Measurements from ENCODE around the gene GRAMD2B. TPM values are rescaled to one million over a fixed set of nuclear protein-coding genes. Genes with fewer than 3 reads are reported as not detected.

GRAMD2B gene
- total RNA-seq, 1 experiment from 2014 or later: 4.1 TPM

DNA sequence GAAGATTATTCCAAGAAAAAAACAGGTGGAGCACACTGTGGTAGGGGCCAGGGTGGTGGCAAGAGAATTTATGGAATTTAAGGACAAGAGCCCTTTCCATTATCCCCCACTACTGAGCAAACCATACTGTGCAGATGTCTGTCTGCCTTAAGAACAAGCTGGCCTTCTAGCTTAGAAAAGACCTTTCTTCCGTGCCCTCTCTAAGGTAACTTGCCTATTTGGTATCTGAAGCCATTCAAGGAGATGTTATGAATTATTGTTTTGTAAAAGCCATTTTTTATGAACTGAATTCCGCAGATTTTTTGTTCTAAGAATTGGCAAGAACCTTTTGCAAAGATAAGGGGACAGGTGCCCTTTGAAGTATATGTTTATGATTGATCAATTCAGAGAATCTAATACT lies 20.9 kb downstream of the GRAMD2B start:
- TF ChIP-seq, protein P1, sequence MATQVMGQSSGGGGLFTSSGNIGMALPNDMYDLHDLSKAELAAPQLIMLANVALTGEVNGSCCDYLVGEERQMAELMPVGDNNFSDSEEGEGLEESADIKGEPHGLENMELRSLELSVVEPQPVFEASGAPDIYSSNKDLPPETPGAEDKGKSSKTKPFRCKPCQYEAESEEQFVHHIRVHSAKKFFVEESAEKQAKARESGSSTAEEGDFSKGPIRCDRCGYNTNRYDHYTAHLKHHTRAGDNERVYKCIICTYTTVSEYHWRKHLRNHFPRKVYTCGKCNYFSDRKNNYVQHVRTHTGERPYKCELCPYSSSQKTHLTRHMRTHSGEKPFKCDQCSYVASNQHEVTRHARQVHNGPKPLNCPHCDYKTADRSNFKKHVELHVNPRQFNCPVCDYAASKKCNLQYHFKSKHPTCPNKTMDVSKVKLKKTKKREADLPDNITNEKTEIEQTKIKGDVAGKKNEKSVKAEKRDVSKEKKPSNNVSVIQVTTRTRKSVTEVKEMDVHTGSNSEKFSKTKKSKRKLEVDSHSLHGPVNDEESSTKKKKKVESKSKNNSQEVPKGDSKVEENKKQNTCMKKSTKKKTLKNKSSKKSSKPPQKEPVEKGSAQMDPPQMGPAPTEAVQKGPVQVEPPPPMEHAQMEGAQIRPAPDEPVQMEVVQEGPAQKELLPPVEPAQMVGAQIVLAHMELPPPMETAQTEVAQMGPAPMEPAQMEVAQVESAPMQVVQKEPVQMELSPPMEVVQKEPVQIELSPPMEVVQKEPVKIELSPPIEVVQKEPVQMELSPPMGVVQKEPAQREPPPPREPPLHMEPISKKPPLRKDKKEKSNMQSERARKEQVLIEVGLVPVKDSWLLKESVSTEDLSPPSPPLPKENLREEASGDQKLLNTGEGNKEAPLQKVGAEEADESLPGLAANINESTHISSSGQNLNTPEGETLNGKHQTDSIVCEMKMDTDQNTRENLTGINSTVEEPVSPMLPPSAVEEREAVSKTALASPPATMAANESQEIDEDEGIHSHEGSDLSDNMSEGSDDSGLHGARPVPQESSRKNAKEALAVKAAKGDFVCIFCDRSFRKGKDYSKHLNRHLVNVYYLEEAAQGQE (IDR thresholded peaks at IDR 0.05; ENCODE audit: insufficient read depth in 1 of 2, low read depth in 2 of 2, low read length in 1 of 2): no peak
- no peak for TF ChIP-seq POLR2AphosphoS5 (IDR thresholded peaks at IDR 0.05; ENCODE audit: low read depth, low read length)
- TF ChIP-seq SIN3A (IDR thresholded peaks at IDR 0.05; ENCODE audit: borderline replicate concordance, insufficient read depth, low read depth, low read length): no peak
- TF ChIP-seq, protein P2, sequence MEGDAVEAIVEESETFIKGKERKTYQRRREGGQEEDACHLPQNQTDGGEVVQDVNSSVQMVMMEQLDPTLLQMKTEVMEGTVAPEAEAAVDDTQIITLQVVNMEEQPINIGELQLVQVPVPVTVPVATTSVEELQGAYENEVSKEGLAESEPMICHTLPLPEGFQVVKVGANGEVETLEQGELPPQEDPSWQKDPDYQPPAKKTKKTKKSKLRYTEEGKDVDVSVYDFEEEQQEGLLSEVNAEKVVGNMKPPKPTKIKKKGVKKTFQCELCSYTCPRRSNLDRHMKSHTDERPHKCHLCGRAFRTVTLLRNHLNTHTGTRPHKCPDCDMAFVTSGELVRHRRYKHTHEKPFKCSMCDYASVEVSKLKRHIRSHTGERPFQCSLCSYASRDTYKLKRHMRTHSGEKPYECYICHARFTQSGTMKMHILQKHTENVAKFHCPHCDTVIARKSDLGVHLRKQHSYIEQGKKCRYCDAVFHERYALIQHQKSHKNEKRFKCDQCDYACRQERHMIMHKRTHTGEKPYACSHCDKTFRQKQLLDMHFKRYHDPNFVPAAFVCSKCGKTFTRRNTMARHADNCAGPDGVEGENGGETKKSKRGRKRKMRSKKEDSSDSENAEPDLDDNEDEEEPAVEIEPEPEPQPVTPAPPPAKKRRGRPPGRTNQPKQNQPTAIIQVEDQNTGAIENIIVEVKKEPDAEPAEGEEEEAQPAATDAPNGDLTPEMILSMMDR (IDR thresholded peaks at IDR 0.05): no peak
- TF ChIP-seq TCF7L2 (IDR thresholded peaks at IDR 0.05; ENCODE audit: low read depth, low read length): no peak
- in situ Hi-C loops (cut with HindIII; ENCODE audit: low pct_unique_long_range_greater_than_20kb, low sequenced_read_pairs) (no loop called here), intact Hi-C loops (cut with micrococcal nuclease; ENCODE audit: unreplicated experiment) (no loop called here)
- Histone ChIP-seq H3K36me3 (ENCODE audit: control insufficient read depth, insufficient read depth, low read length) (no peaks in the 10 kb centered on the region), H3K27ac (ENCODE audit: low read length) (no peak overlapping the region), H3K27me3 (ENCODE audit: control insufficient read depth, insufficient read depth, low read length) (no peaks in the 10 kb centered on the region), H3K9me3 (ENCODE audit: control insufficient read depth, insufficient read depth, low read depth, low read length) (no peaks in the 10 kb centered on the region), H3K4me3 (ENCODE audit: low read depth in 2 of 2, low read length in 2 of 2) (no peak overlapping the region), H3K4me1 (ENCODE audit: control insufficient read depth, insufficient read depth, low read length) (no peaks in the 10 kb centered on the region)
- POLR2A ChIA-PET: no interaction called here
- no TSS peak for BruUV-seq (replicated peaks)
- no peak for ATAC-seq
- CTCF ChIA-PET: interaction anchor here (0.6 kb wide), 1 partner anchor 104 kb away, joined by 5 read pairs; no protein-coding TSS in a partner anchor
- no peak for DNase-seq (ENCODE audit: low read depth, low spot score)

DNA sequence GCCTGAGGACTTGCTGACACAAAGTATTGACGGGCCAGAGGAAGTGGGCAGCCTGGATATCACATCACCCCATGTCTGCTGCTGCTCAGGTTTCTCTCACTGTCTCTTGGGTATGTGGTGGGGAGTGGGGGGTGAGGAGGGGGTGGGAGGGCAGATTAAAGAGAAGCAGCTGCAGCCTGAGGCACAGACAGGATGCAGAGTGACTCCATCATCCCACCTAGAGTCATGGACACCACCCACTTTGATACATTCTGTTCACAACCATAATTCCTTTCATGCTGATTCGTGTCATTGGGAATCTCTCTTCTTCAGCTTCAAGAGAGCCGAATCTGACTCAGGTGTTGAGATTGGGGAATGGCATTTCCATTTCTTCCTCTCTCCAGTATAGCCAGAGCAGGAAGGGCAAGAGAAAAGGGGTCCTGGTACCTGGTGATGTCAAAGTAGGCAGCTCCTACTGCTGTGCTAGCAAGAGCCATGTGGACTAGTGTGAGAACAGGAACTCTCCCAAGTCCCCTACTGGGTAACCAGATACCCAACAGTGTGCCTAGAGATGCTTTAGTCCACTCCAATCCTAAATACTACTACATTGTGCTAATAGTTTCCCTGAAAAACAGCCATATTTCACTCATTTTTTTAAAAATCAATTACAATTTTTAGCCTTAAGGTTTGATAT lies 22.4 kb downstream of the GRAMD2B start:
- ATAC-seq: no peak
- no peak for DNase-seq (ENCODE audit: low read depth, low spot score)
- no TSS peak for BruUV-seq (replicated peaks)
- intact Hi-C loops (cut with micrococcal nuclease; ENCODE audit: unreplicated experiment): no loop called here
- H3K4me1 ChIP-seq (ENCODE audit: control insufficient read depth, insufficient read depth, low read length): no peaks in the 10 kb centered on the region
- TF ChIP-seq, protein P1 (IDR thresholded peaks at IDR 0.05; ENCODE audit: insufficient read depth in 1 of 2, low read depth in 2 of 2, low read length in 1 of 2): no peak
- TF ChIP-seq TCF7L2 (IDR thresholded peaks at IDR 0.05; ENCODE audit: low read depth, low read length): no peak
- no peak for TF ChIP-seq SIN3A (IDR thresholded peaks at IDR 0.05; ENCODE audit: borderline replicate concordance, insufficient read depth, low read depth, low read length)
- TF ChIP-seq, protein P2 (IDR thresholded peaks at IDR 0.05): no peak
- no peak for TF ChIP-seq POLR2AphosphoS5 (IDR thresholded peaks at IDR 0.05; ENCODE audit: low read depth, low read length)
- in situ Hi-C loops (cut with HindIII; ENCODE audit: low pct_unique_long_range_greater_than_20kb, low sequenced_read_pairs): no loop called here
- H3K4me3 ChIP-seq (ENCODE audit: low read depth in 2 of 2, low read length in 2 of 2): no peak overlapping the region
- no peak overlapping the region for H3K27ac ChIP-seq (ENCODE audit: low read length)
- H3K27me3 ChIP-seq (ENCODE audit: control insufficient read depth, insufficient read depth, low read length): no peaks in the 10 kb centered on the region
- CTCF ChIA-PET: interaction anchor here (0.6 kb wide), 1 partner anchor 95 kb away, joined by 4 read pairs; no protein-coding TSS in a partner anchor
- POLR2A ChIA-PET: no interaction called here
- no peaks in the 10 kb centered on the region for H3K9me3 ChIP-seq (ENCODE audit: control insufficient read depth, insufficient read depth, low read depth, low read length)
- no peaks in the 10 kb centered on the region for H3K36me3 ChIP-seq (ENCODE audit: control insufficient read depth, insufficient read depth, low read length)
